GM23248 (cell line): ENCODE measurements around the gene RASA3. TPM values are rescaled to one million over a fixed set of nuclear protein-coding genes. Genes with fewer than 3 reads are reported as not detected.

ENCODE experiments used
- DNase-seq: peaks from one replicate; pipeline ENCODE4 v3.0.0-alpha.2; 2015
- H2AFZ ChIP-seq: fragments of 200-600 bp; sonication (generic); 2 replicates; pipeline ENCODE4 v1.6.1; 2016; ENCODE audit warnings: antibody characterized with exemption
- H3F3A ChIP-seq: fragments of 200-600 bp; sonication (generic); 2 replicates; pipeline ENCODE4 v1.6.1; 2016; ENCODE audit warnings: mild to moderate bottlenecking, antibody characterized with exemption, mixed run types; ENCODE audit not compliant: insufficient read depth
- H3K27ac ChIP-seq: fragments of 200-600 bp; sonication (generic); 2 replicates; pipeline ENCODE4 v1.5.1; 2016; ENCODE audit warnings: mild to moderate bottlenecking
- H3K27me3 ChIP-seq: fragments of 200-600 bp; sonication (generic); replicated peaks from 2 replicates; pipeline ENCODE4 v1.6.1; 2016; ENCODE audit warnings: mild to moderate bottlenecking; ENCODE audit not compliant: insufficient read depth
- H3K36me3 ChIP-seq: fragments of 200-600 bp; sonication (generic); 2 replicates; pipeline ENCODE4 v1.6.1; 2016; ENCODE audit warnings: low read depth, mild to moderate bottlenecking
- H3K4me1 ChIP-seq: fragments of 200-600 bp; sonication (generic); 2 replicates; pipeline ENCODE4 v1.6.1; 2016; ENCODE audit warnings: mild to moderate bottlenecking; ENCODE audit not compliant: insufficient read depth
- H3K4me2 ChIP-seq: fragments of 200-600 bp; sonication (generic); one replicate; pipeline ENCODE4 v1.6.1; 2016; ENCODE audit warnings: mild to moderate bottlenecking; ENCODE audit not compliant: unreplicated experiment
- H3K4me3 ChIP-seq: fragments of 200-600 bp; sonication (generic); 2 replicates; pipeline ENCODE4 v1.5.1; 2016; ENCODE audit warnings: mild to moderate bottlenecking
- H3K79me2 ChIP-seq: fragments of 200-600 bp; sonication (generic); 2 replicates; pipeline ENCODE4 v1.6.1; 2016; ENCODE audit warnings: mild to moderate bottlenecking; ENCODE audit not compliant: insufficient read depth
- H3K9ac ChIP-seq: fragments of 200-600 bp; sonication (generic); 2 replicates; pipeline ENCODE4 v1.6.1; 2016; ENCODE audit warnings: mild to moderate bottlenecking
- H3K9me2 ChIP-seq: fragments of 200-600 bp; sonication (generic); 2 replicates; pipeline ENCODE4 v1.6.1; 2016; ENCODE audit warnings: mixed run types, mild to moderate bottlenecking, moderate library complexity; ENCODE audit not compliant: insufficient read depth
- H3K9me3 ChIP-seq: fragments of 200-600 bp; sonication (generic); one replicate; pipeline ENCODE4 v1.6.1; 2017; ENCODE audit warnings: low read depth
- H4K20me1 ChIP-seq: fragments of 200-600 bp; sonication (generic); 2 replicates; pipeline ENCODE4 v1.6.0; 2016; ENCODE audit not compliant: insufficient read depth
- EZH2 ChIP-seq: fragments of 200-600 bp; sonication (generic); IDR thresholded peaks from 2 replicates; pipeline ENCODE4 v1.6.1; 2018; ENCODE audit warnings: antibody characterized with exemption, mild to moderate bottlenecking; ENCODE audit not compliant: insufficient read depth, poor library complexity, severe bottlenecking
- EZH2phosphoT487 ChIP-seq: fragments of 200-600 bp; sonication (generic); IDR thresholded peaks from 2 replicates; pipeline ENCODE4 v1.6.1; 2018; ENCODE audit warnings: antibody characterized with exemption, moderate library complexity, mild to moderate bottlenecking, low read depth; ENCODE audit not compliant: insufficient read depth
- WGBS, 2 experiments: methylation state at CpG; one replicate each; pipeline ENCODE4 v1.1.6; 2015 to 2017; ENCODE audit warnings: low lambda C conversion rate in 2 of 2, low coverage in 1 of 2; ENCODE audit errors: missing lambda C conversion rate in 2 of 2; 5-methylcytosine and 5-hydroxymethylcytosine counted together
- in situ Hi-C: fragments of 300-500 bp; cut with MboI; formaldehyde crosslinking; loops from 2 replicates; pipeline ENCODE4 v1.15.0; 2020
- polyA plus RNA-seq: library from polyadenylated mRNA; unstranded; fragments of >200 nt; fragmentation: Nextera tagmentation; extraction: Ambion mirVana; gene quantifications from 2 replicates; pipeline ENCODE4 v1.2.1, GENCODE V29; 2016
- total RNA-seq: library from RNA; depleted of rRNA; stranded (reverse); fragments of >200 nt; shearing (Covaris generic); gene quantifications from 2 replicates; pipeline ENCODE4 v1.2.3, GENCODE V29; 2014

The RASA3 gene
- total and polyA plus RNA-seq, 2 experiments from 2014 or later: 34.3 to 36.7 TPM

DNA sequence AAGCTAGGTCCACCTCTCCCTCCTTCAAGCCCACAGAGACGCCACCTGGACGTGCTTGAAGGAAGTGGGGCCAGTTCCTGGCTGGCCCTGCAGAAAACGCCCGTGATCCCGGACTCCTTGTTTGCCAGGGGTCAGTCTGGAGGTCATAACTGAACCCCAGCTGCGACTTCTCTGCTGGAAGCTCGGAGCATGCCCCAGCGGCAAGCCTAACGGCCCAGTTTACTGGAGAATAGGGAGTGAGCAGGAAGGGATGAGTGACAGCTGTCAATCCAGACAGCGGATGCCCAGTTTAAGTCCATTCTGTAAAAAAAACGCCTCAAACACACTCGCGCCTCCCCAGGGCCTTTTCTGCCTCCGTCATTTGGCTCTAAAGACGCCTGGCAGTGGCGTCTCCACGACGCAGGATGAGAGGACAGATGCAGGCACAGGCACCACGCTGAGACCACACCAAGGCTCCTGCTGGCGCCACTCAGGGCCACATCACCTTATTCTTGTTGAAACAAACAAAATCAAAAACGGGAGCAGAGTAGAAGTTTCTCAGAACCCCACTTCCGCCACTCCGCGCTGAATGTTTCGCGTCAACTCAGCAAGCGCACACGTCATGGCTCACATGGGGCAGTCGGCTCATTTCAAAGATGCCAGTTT is 57.6 kb downstream of the RASA3 start:
- no peaks in the 10 kb centered on the region for H4K20me1 ChIP-seq
- no peaks in the 10 kb centered on the region for H3K27me3 ChIP-seq
- no peaks in the 10 kb centered on the region for H3K9me2 ChIP-seq
- no peak overlapping the region for H2AFZ ChIP-seq
- TF ChIP-seq EZH2phosphoT487: no peak
- TF ChIP-seq EZH2: no peak
- H3F3A ChIP-seq: peaks cover 17% of the 10 kb centered on the region
- in situ Hi-C loops: no loop called here
- H3K36me3 ChIP-seq: peaks cover 5% of the 10 kb centered on the region; the same call in 1 of the 2 replicates
- no peaks in the 10 kb centered on the region for H3K9me3 ChIP-seq
- H3K4me3 ChIP-seq: no peak overlapping the region
- no peak overlapping the region for H3K9ac ChIP-seq
- H3K4me1 ChIP-seq: peaks cover 17% of the 10 kb centered on the region
- 94% methylated on average over 29 of the region's 29 CpGs for WGBS, 2 experiments
- DNase-seq: no peak
- no peak overlapping the region for H3K4me2 ChIP-seq
- H3K79me2 ChIP-seq: peaks cover 89% of the 10 kb centered on the region
- no peak overlapping the region for H3K27ac ChIP-seq

DNA sequence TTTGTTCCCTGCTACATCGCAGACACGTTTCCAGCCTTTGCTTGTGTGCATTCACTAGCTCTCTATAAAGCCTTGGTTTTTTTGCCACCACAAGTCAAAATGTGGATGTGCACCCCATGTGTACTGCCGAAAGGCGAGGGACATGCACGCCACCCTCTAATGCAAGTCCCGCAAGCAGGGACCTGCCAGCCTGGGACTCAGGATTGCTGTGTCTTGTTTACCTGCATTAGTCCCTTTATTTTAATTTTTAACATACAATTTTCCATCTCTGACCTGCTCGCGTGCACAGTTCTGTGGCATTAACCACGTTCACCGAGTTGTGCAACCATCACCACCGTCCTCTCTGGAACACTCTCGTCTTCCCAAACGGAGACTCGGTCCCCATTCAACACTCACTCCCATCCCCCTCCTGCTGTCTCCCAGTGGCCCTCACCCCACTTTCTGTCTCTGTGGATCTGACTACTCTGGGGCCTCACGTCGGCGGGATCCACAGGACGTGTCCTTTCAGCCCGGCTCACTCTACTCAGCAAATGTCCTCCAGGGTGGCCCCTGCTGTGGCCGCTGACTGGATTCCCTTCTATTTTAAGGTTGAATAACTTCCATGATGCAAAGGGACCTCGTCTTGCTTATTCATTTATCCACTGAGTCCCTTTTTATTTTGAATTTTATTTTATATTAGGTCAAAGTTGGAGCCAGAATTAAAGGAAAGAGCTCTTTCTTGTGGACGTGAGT is 58.4 kb downstream of the RASA3 start:
- peaks cover 85% of the 10 kb centered on the region for H3K79me2 ChIP-seq

DNA sequence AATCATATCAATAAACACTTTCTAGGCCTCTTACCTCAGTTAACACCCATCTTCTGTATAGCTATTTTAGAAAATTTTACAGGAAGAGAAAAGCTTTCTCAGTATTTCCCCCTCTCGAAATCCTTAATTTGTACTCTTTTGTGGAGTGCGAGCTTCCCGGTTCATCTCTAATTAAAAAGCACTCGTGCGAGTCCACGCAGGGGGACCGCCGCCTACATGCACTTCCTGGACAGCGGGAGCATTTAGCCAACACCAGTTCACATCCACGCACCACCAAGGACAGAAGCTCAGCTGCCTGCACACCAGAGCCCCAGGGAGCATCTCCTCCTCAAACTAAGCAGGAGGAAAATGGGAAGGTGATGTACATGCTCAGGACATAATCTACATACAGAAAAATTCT is 60.0 kb downstream of the RASA3 start:
- H3K4me3 ChIP-seq: no peak overlapping the region
- no peaks in the 10 kb centered on the region for H3K27me3 ChIP-seq
- H4K20me1 ChIP-seq: no peaks in the 10 kb centered on the region
- H3K4me2 ChIP-seq: no peak overlapping the region
- TF ChIP-seq EZH2 (no peak), EZH2phosphoT487 (no peak)
- 96 to 97% methylated on average over 9 to 10 of the region's 10 CpGs for WGBS, 2 experiments
- H3K4me1 ChIP-seq: peaks cover 19% of the 10 kb centered on the region
- H3K27ac ChIP-seq: no peak overlapping the region
- H3K9me3 ChIP-seq: no peaks in the 10 kb centered on the region
- peaks cover 88% of the 10 kb centered on the region for H3K79me2 ChIP-seq
- H3K9ac ChIP-seq: no peak overlapping the region
- H2AFZ ChIP-seq: no peak overlapping the region
- in situ Hi-C loops: no loop called here
- peaks cover 15% of the 10 kb centered on the region for H3F3A ChIP-seq
- H3K9me2 ChIP-seq: no peaks in the 10 kb centered on the region
- DNase-seq: no peak
- H3K36me3 ChIP-seq: peaks cover 5% of the 10 kb centered on the region; the same call in 1 of the 2 replicates

More for the DNA sequence above, 58.4 kb downstream of the RASA3 start:
- Histone ChIP-seq H3K4me2 (no peak overlapping the region), H3K4me3 (no peak overlapping the region), H2AFZ (no peak overlapping the region), H3K27ac (no peak overlapping the region), H3K36me3 (peaks cover 5% of the 10 kb centered on the region; the same call in 1 of the 2 replicates), H3K9ac (no peak overlapping the region), H3K4me1 (peaks cover 17% of the 10 kb centered on the region), H3K9me2 (no peaks in the 10 kb centered on the region), H3K27me3 (no peaks in the 10 kb centered on the region), H3F3A (peaks cover 10% of the 10 kb centered on the region), H3K9me3 (no peaks in the 10 kb centered on the region), H4K20me1 (no peaks in the 10 kb centered on the region)
- DNase-seq: no peak
- WGBS, 2 experiments: 94 to 96% methylated on average over 22 of the region's 22 CpGs
- in situ Hi-C loops: no loop called here
- TF ChIP-seq EZH2phosphoT487 (no peak), EZH2 (no peak)

DNA sequence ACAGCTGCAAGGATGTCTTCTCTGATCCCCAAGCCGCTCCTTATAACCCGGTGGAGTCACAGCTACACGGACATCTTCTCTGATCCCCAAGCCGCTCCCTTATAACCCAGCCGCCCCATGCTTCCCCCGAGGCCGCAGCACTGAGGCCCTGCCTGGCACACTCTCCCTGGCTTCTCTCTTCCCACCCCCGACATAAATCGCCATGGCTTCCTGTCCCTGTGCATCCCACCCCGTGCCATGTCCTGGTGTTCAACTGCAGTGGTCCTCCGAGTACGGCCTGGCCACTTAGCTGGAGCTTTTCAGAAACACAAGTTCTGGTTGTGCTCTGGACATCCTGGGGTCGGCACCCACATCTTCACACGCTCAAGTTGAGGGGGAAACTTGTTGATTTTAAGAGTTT is 60.4 kb downstream of the RASA3 start:
- Histone ChIP-seq H3K27me3 (no peaks in the 10 kb centered on the region), H3K27ac (no peak overlapping the region)
- no peak for TF ChIP-seq EZH2phosphoT487
- no peak for TF ChIP-seq EZH2

More for the DNA sequence above, 60.4 kb downstream of the RASA3 start:
- Histone ChIP-seq H3K4me1 (peaks cover 22% of the 10 kb centered on the region), H3K9me3 (no peaks in the 10 kb centered on the region), H3K4me2 (no peak overlapping the region), H4K20me1 (no peaks in the 10 kb centered on the region), H3F3A (peaks cover 18% of the 10 kb centered on the region), H3K79me2 (peaks cover 85% of the 10 kb centered on the region), H2AFZ (no peak overlapping the region), H3K4me3 (no peak overlapping the region), H3K9ac (no peak overlapping the region), H3K36me3 (peaks cover 5% of the 10 kb centered on the region; the same call in 1 of the 2 replicates), H3K9me2 (no peaks in the 10 kb centered on the region)
- 80 to 84% methylated on average over 14 of the region's 14 CpGs for WGBS, 2 experiments
- no peak for DNase-seq
- in situ Hi-C loops: no loop called here
